ENCODE measurements around the gene BEST2. TPM values are rescaled to one million over a fixed set of nuclear protein-coding genes. Genes with fewer than 3 reads are reported as not detected.
"Not testable (repeated sequence)": the region's sequence is repeated elsewhere in the genome, so short reads cannot be mapped to it uniquely, and the experiment has no call there.

BEST2 gene
- total RNA-seq, 1 donor from 2014 or later = not detected

DNA sequence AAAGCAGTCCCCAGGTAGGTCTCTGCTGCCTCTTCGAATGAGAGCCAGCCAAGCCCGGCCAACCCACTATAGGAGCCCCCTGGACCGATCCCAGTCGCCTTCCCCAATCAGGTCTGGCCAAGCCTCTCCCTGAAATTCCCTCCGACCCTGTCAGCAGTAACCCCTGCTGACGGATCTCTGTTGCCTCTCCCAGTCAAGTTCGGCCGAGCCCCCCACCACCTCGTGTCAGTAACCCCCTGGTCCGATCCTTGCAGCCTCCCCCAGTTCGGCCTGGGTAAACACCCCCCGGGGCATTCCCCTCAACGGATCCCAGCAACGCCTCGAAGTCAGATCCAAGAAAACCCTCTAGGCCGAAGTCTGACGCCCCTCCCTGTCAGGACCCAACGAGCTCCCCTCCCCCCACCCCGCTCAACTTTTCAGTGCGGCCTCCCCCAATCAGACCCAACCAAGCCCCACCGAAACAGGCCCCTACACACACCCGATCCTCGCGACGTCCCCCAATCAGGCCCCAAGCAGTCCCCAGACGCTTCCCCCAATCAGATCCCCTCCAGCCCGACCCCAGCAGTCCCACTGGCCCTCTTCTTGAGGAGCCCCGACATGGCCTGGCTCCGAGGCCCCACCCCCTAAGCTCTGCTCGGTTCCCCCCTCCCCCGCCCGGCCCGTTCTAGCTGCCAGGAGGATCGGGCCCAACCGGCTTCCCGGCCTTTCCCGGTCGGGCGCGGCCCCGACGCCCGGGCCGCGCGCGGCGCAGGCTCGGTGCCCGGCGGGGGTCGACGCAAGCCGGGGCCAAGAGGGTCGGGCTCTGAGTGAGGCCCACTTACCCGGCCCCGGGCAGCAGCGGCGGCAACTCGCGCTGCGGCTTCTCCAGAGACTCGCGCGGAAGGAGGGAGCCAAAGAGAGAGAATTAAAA lies 29.7 kb upstream of the BEST2 start:
- H3K27ac Mint-ChIP-seq = peak overlapping the region; percentile 88
- H3K27me3 Mint-ChIP-seq (ENCODE audit: low read depth) = no peaks in the 10 kb centered on the region
- H3K4me3 Mint-ChIP-seq (ENCODE audit: low read depth) = peak overlapping the region; percentile 93
- H3K9me3 Mint-ChIP-seq = no peaks in the 10 kb centered on the region
- DNase-seq (ENCODE audit: low spot score) = peak; percentile 15
- H3K36me3 Mint-ChIP-seq (ENCODE audit: low read depth) = peaks cover 49% of the 10 kb centered on the region
- H3K4me1 Mint-ChIP-seq (ENCODE audit: low read depth) = peaks cover 17% of the 10 kb centered on the region
- intact Hi-C loops (cut with micrococcal nuclease) = loop anchor here (1.0 to 5.0 kb wide), 3 partner anchors 41 to 1630 kb away; partner anchors contain the start of genes DHPS, ZNF490 and ZNF791

DNA sequence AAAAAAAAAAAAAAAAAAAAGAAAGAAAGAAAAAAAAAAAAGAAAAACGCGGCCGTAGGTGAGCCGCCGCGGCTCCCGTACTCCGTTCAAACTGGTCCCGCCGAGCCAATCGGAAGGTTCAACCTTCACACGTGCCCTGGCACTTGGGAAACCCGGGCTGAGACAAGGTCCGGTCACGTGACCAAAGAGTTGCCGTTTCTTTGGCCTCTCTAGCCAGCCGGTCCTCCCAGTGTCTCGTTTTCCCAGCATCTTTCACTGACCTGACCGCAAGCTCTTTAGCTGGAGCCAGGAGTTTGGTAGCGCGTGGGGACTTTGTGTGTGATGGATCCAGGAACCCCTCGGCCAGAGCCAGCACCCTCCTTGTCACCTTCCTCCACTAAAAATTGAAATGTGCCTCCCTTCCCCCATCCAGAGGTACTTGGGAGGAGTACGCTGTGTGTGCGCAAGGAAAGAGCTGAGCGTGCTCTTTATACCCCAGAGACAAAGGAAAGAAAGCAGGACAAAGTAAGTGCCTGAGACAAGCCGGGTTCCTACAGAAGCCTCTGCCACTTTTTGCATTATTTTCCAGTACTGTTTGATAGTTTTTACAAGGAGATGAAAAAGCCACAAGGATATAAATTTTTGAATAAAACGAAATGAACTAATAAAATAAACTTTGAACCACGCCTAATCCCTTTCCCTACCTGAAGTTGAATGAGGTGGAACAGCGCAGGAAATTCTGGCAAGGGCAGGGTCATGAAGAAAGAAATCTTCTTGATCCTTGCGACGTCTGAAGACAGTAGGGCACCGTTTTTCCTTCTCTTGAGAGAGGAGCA lies 28.8 kb upstream of the BEST2 start:
- intact Hi-C loops (cut with micrococcal nuclease) = loop anchor here (1.0 to 5.0 kb wide), 4 partner anchors 11 to 1630 kb away; partner anchors contain the start of genes DHPS, ZNF490 and ZNF791
- H3K9me3 Mint-ChIP-seq = no peaks in the 10 kb centered on the region
- H3K4me1 Mint-ChIP-seq (ENCODE audit: low read depth) = peaks cover 17% of the 10 kb centered on the region
- H3K4me3 Mint-ChIP-seq (ENCODE audit: low read depth) = peak overlapping the region; percentile 92
- no peaks in the 10 kb centered on the region for H3K27me3 Mint-ChIP-seq (ENCODE audit: low read depth)
- DNase-seq (ENCODE audit: low spot score) = peak; percentile 92
- H3K27ac Mint-ChIP-seq = peak overlapping the region; percentile 90
- H3K36me3 Mint-ChIP-seq (ENCODE audit: low read depth) = peaks cover 52% of the 10 kb centered on the region

DNA sequence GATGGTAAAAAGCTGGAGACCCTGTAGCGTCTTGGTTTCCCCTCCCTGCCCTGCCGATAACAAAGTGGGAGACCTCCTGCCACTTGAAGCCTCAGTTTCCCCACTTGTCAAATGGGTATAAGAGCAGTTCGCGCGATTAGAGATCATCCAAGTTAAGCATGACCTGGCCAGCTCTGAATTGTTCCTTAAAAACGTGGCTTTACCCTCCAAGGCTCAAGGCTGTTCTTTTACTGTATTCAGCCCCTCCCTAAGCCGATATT lies 28.3 kb upstream of the BEST2 start:
- Mint-ChIP-seq H3K27ac (peak overlapping the region; percentile 90), H3K4me1 (ENCODE audit: low read depth) (peaks cover 17% of the 10 kb centered on the region), H3K9me3 (no peaks in the 10 kb centered on the region), H3K4me3 (ENCODE audit: low read depth) (peak overlapping the region; percentile 92), H3K36me3 (ENCODE audit: low read depth) (peaks cover 56% of the 10 kb centered on the region), H3K27me3 (ENCODE audit: low read depth) (no peaks in the 10 kb centered on the region)
- intact Hi-C loops (cut with micrococcal nuclease) = loop anchor here (1.0 to 5.0 kb wide), 3 partner anchors 10 to 1631 kb away; partner anchors contain the start of genes ZNF490 and ZNF791
- DNase-seq (ENCODE audit: low spot score) = no peak

DNA sequence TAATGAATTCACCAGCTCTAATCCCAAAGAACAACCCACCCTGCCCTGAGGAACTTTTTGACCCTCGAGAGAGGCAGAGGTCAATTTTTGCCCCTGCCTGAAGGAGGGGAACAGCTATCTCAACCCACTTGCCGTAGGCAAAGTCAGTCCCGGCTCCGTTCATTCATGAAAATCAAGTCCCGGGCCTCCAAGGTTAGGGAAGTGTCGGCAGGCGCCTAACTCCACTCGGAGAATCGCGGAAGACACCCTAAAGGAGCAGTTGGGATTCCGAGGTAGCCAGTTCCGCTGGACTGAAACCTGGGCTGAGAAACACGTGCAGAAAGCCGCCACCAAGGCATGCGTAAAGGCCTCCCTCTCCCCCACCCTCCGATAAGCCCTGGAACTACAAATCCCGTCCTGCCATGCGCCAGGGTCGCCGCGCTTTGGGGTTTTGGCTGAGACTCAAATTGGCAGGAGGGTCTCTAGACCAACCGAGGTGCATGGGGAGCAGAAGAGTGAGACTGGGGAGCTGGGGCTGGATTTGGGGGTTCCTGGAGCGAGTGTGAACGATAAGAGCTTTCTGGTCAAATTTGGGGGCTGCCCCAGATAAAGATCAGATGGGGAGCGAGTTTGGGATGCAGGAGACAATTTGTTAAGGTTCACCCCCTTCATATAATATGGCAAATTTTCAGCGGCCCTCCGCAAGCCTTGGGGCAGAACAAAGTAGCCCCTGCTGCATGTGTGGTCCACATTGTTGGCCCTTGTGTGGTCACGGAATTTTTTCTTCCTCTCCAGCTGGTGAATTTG lies 27.8 kb upstream of the BEST2 start, which contains the start of gene TNPO2:
TNPO2 (minus strand) TSS at position 292 of the 786 bp plus-strand sequence. CDS start 2,955 bp downstream, outside the sequence.
- H3K36me3 Mint-ChIP-seq (ENCODE audit: low read depth) = peaks cover 55% of the 10 kb centered on the region
- H3K9me3 Mint-ChIP-seq = no peaks in the 10 kb centered on the region
- H3K4me1 Mint-ChIP-seq (ENCODE audit: low read depth) = peaks cover 17% of the 10 kb centered on the region

DNA sequence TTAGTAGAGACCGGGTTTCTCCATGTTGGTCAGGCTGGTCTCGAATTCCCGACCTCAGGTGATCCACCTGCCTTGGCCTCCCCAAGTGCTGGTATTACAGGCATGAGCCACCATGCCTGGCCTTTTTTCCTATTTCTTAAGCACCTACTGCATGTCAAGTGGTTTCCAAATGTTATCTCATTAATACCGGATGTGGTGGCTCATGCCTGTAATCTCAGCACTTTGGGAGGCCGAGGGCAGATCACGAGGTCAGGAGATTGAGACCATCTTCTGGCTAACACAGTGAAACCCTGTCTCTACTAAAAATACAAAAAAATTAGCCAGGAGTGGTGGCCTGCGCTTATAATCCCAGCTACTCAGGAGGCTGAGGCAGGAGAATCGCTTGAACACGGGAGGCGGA lies 26.0 kb upstream of the BEST2 start:
- H3K9me3 Mint-ChIP-seq; H3K27me3 Mint-ChIP-seq (ENCODE audit: low read depth); DNase-seq (ENCODE audit: low spot score); H3K27ac Mint-ChIP-seq; intact Hi-C loops (cut with micrococcal nuclease): not testable (repeated sequence)
- peak overlapping the region; percentile 17 for H3K4me3 Mint-ChIP-seq (ENCODE audit: low read depth)
- peaks cover 60% of the 10 kb centered on the region for H3K36me3 Mint-ChIP-seq (ENCODE audit: low read depth)
- peaks cover 16% of the 10 kb centered on the region for H3K4me1 Mint-ChIP-seq (ENCODE audit: low read depth)

More for the DNA sequence above, 27.8 kb upstream of the BEST2 start, which contains the start of gene TNPO2:
- Mint-ChIP-seq H3K27ac (peak within 1 kb of the TSS; percentile 90), H3K4me3 (ENCODE audit: low read depth) (peak within 1 kb of the TSS; percentile 92), H3K27me3 (ENCODE audit: low read depth) (no peaks in the 10 kb centered on the region)
- intact Hi-C loops (cut with micrococcal nuclease) = loop anchor here (1.0 to 5.0 kb wide), 3 partner anchors 9 to 1632 kb away; partner anchors contain the start of genes ZNF490 and ZNF791
- peak; percentile 69 for DNase-seq (ENCODE audit: low spot score)

DNA sequence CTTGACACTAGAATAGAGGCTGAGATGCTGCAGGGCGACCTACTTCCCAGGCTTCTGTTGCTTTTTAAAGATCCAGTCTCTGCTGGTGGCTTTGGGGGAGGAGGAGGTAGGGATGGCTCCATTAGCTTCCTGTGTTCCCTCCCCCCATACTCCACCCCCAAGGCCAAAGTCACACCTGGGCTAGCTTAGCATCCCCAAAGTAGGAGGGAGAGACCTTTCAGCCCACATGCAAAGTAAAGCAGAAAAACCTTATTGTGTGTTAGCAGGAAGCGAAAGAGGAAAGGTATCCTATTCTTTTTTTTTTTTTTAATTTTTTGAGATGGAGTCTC lies 24.6 kb upstream of the BEST2 start:
- Mint-ChIP-seq H3K27ac (peak overlapping the region; percentile 19), H3K36me3 (ENCODE audit: low read depth) (peaks cover 60% of the 10 kb centered on the region), H3K9me3 (no peaks in the 10 kb centered on the region), H3K4me3 (ENCODE audit: low read depth) (no peak overlapping the region), H3K4me1 (ENCODE audit: low read depth) (peaks cover 8% of the 10 kb centered on the region), H3K27me3 (ENCODE audit: low read depth) (no peaks in the 10 kb centered on the region)
- no peak for DNase-seq (ENCODE audit: low spot score)
- intact Hi-C loops (cut with micrococcal nuclease) = no loop called here

DNA sequence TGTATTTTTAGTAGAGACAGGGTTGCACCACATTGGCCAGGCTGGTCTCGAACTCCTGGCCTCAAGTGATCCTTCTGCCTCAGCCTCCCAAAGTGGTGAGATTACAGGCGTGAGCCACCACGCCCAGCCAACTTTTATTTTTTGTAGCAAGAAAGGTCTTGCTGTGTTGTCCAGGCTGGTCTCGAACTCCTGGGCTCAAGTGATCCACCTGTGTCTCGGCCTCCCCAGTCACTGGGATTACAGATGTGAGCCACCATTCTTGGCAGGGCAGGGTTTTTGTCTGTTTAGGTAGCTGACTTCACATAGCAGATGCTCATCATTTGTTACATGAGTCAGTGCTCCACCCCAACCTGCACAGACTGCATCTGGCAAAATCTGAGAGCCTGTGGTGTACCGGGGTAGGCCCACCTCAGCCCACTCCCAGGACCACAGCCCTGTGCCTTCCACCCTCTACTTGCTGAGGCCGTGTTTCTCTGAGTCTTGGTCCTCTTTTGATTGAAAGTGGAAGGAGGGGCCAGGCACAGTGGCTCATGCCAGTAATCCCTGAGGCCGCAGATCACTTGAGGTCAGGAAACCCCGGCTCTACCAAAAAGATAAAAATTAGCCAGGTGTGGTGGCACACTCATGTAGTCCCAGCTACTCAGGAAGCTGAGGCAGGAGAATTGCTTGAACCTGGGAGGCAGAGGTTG lies 23.7 kb upstream of the BEST2 start:
- H3K36me3 Mint-ChIP-seq (ENCODE audit: low read depth) = peaks cover 59% of the 10 kb centered on the region
- peaks cover 12% of the 10 kb centered on the region for H3K4me1 Mint-ChIP-seq (ENCODE audit: low read depth)
- H3K27me3 Mint-ChIP-seq (ENCODE audit: low read depth) = no peaks in the 10 kb centered on the region
- no peaks in the 10 kb centered on the region for H3K9me3 Mint-ChIP-seq
- no peak overlapping the region for H3K27ac Mint-ChIP-seq
- DNase-seq (ENCODE audit: low spot score) = no peak
- intact Hi-C loops (cut with micrococcal nuclease) = no loop called here
- no peak overlapping the region for H3K4me3 Mint-ChIP-seq (ENCODE audit: low read depth)

DNA sequence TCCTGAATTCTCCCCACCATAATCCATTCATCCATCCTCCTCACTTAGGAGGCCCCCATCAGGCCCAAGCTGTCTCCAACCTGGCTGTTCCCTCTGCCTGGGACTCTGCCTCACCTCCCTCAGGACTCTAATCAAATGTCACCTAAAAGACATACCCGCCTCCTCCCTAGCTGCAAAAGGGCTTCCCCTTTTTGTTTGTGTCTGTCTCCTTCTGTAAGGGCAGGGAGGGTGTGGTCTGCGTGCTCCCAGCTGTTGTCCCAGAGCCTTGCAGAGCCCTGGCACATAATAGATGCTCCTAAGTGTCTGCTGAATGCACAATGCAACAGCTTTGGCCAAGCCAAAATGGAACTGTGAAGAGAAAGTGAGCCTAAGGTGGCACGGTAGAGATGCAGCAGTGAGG lies 21.5 kb upstream of the BEST2 start:
- Mint-ChIP-seq H3K27ac (no peak overlapping the region), H3K36me3 (ENCODE audit: low read depth) (peaks cover 63% of the 10 kb centered on the region), H3K4me1 (ENCODE audit: low read depth) (peaks cover 13% of the 10 kb centered on the region), H3K27me3 (ENCODE audit: low read depth) (no peaks in the 10 kb centered on the region), H3K9me3 (no peaks in the 10 kb centered on the region), H3K4me3 (ENCODE audit: low read depth) (no peak overlapping the region)
- intact Hi-C loops (cut with micrococcal nuclease) = loop anchor here (5.0 kb wide), 1 partner anchor 62 kb away; the partner anchor contains the start of gene JUNB
- DNase-seq (ENCODE audit: low spot score) = no peak

DNA sequence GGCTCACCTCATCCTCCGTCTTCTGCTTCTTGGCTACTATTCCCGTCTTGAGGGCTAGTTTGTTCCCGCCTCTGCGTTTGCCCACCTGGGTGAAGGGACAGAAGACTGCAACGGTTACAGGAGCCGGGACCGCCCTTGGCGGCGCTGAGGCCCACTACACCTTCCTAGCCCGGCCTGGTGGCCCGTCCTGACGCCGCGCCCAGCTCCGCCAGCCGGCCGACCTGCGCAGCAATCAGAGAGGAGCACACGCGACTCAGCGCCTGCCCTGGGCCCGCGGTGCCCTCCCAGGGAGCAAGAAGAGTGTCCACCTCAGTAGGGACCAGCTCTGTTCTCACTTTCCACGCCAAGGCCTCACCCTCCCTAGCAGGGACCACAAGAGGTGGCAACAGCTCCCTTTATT lies 20.3 kb upstream of the BEST2 start:
- Mint-ChIP-seq H3K27ac (no peak overlapping the region), H3K27me3 (ENCODE audit: low read depth) (no peaks in the 10 kb centered on the region), H3K9me3 (no peaks in the 10 kb centered on the region), H3K4me1 (ENCODE audit: low read depth) (peaks cover 13% of the 10 kb centered on the region), H3K36me3 (ENCODE audit: low read depth) (peaks cover 60% of the 10 kb centered on the region), H3K4me3 (ENCODE audit: low read depth) (no peak overlapping the region)
- intact Hi-C loops (cut with micrococcal nuclease) = loop anchor here (5.0 kb wide), 1 partner anchor 61 kb away; the partner anchor contains the start of gene JUNB
- no peak for DNase-seq (ENCODE audit: low spot score)

DNA sequence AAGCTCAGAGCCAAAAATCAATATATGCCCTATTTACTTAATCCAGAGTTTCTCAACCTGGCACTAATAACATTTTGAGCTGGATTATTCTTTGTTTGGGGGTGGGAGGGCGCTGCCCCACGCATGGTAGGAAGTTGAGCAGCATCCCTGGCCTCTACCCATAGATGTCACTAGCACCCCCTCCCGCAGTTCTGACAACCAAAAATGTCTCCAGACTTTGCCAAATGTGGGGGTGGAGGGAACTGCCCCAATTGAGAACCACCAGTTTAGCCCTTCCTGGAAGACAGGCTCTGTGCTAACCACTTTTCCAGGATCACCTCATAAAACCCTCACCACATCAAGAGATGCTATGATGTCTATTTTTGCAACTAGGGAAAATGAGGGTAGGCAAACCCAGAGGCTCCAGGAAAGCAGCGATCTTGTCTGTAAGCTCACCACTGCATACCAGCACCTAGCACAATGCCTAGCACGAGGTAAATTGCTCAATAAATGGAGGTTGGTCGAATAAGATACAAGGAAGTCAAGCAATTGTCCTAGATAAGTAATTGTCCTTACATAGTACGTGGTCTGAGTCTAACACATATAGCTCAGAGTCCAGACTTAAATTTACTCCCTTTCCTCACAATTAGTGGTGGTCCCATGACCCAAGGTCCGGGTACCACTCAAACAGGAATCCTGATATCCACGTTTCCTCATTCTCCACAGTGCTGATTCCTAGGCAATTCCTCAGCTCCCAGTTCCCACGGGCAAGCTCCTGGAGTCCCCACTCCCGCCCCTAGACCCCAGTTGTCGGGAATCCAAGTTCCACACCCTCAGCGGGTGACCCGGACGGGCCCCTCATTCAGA lies 18.0 kb upstream of the BEST2 start:
- intact Hi-C loops (cut with micrococcal nuclease) = loop anchor here (1.0 to 5.0 kb wide), 3 partner anchors 10 to 59 kb away; partner anchors contain the start of genes DHPS, JUNB and TNPO2
- H3K4me1 Mint-ChIP-seq (ENCODE audit: low read depth) = peaks cover 29% of the 10 kb centered on the region
- H3K27ac Mint-ChIP-seq = peak overlapping the region; percentile 94
- peak overlapping the region; percentile 92 for H3K4me3 Mint-ChIP-seq (ENCODE audit: low read depth)
- no peaks in the 10 kb centered on the region for H3K9me3 Mint-ChIP-seq
- H3K27me3 Mint-ChIP-seq (ENCODE audit: low read depth) = no peaks in the 10 kb centered on the region
- peaks cover 47% of the 10 kb centered on the region for H3K36me3 Mint-ChIP-seq (ENCODE audit: low read depth)
- peak; percentile 48 for DNase-seq (ENCODE audit: low spot score)

Measured in activated T-helper 2 cell treated with anti-CD3 and anti-CD28 coated beads, Interferon-gamma antibody, Interleukin-2, Interleukin-4, amounts not matched to agents 10 μg/mL and 5 μg/mL and 100 μg/mL, durations not matched to agents 14 hours and 24 hours and 36 hours (primary cell).